Activated CD4-positive, CD25-positive, alpha-beta regulatory T cell treated with anti-CD3 and anti-CD28 coated beads, Interleukin-2, amount 50 U/mL, for 24 hours (primary cell): Measurements from ENCODE around the gene LYVE1.

Source experiments
- ATAC-seq, 2 donors: fragments of 150-1000 bp; cut with Tn5 transposase; one replicate each; pipeline ENCODE4 v1.10.0; 2021; ENCODE audit warnings: mild to moderate bottlenecking in 1 of 2, moderate library complexity in 1 of 2

LYVE1 gene

DNA sequence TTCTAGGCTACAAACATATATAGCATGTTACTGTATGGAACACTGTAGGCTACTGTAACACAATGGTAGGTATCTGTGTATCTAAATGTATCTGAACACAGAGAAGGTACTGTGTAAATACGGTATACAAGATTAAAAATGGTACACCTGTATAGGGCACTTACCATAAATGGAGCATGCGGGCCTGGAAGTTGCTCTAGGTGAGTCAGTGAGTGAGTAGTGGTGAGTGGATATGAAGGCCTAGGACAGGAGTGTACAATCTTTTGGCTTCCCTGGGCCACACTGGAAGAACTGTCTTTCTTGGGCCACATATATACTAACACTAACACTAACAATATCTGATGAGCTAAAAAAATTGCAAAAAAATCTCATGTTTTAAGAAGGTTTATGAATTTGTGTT is 48.8 kb downstream of the LYVE1 start:
- ATAC-seq, result no peak

DNA sequence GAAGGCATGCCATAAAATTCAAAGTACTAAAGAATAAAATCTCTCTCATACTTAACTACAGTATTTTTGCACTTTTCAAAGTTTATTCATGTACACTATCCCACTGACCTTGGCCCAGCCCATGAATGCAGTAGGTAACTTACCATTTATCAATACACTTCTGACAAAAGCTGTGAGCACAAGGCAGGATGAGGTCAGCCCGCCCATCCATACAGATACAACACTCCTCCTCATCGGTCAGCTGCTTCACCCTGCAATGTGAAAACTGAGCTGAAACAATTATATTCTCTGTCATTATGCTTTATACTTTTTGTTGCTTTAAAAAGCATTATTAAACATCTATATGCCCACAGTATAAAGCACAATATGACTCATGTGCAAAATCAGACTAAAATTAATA is 49.6 kb downstream of the LYVE1 start:
- no peak for ATAC-seq

DNA sequence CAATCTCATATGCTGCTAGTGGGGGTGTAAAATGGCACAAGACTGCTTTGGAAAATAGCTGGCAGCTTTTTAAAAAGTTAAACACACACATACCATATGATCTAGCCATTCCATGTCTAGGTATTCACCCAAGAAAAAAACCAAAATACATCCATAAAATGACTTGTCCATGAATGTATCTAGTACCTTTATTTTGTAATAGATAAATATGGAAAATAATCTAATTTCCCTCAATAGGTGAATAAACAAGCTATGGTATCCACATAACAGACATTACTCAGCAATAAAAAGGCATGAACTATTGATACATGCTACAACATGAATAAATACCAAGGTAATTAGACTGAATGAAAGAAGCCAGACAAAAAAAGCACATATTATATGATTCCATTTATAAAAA is 50.3 kb downstream of the LYVE1 start:
- no peak for ATAC-seq

GRCh38 chr11:10515418-10515817 is 53.0 kb downstream of the LYVE1 start:
- ATAC-seq, result no peak

DNA sequence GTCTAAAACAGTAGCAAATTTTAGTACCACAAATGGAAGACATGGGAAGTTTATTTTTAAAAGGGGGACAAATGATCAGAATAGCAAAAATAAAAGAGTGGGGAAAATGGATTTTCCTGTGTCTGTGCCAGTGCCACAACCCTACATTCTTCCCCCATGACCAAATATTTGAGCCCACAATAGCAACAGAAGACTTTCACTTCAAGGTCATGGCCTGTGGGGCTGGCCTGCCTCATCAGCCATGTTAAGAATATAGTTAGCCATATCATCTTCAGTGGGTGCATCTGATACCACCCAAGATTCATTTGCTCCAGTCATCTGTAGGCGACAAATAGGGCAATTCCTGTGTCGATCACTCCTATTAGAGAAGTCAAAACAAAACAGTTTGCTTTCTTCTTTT is 53.8 kb downstream of the LYVE1 start:
- no peak for ATAC-seq

DNA sequence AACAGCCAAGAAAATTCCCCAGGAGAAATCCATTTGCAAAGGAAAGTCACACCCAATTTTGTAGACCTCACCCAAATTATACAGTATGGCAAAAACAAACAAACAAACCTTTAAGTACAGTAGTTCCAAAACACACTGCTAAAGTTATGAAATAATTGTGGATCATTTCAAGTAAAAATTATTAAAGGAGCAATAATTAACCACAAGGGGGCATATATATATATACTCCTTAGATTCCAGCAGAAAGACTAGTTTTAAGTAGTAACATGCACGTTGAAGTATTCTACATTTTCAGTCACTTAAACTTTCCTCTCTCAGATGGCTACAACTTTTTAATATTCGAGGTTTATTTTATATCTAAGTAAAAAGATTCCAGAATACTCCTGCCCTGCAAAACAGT is 54.3 kb downstream of the LYVE1 start:
- ATAC-seq, result no peak

DNA sequence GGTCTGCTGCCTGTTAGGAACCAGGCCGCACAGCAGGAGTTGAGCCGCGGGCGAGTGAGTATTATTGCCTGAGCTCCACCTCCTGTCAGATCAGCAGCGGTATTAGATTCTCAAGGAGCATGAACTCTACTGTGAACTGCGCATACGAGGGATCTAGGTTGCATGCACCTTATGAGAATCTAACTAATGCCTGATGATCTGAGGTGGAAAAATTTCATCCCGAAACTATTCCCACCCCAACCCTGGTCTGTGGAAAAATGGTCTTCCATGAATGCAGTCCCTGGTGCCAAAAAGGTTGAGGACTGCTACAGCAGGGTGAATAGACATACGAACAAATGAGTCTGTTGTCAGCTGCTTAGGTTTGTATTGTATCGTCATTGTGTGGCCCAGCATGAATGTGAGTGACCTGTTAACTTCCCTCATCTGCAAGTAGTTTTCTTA is 57.3 kb downstream of the LYVE1 start:
- no peak for ATAC-seq
